ENCODE data around the gene ZNF579. TPM values are rescaled to one million over a fixed set of nuclear protein-coding genes. Genes with fewer than 3 reads are reported as not detected.

The ZNF579 gene
- total RNA-seq, 1 experiment from 2014 or later = 49.0 TPM

GRCh38 chr19:55611983-55612645 lies 31.5 kb upstream of the ZNF579 start:
- Histone ChIP-seq H3K36me3 (ENCODE audit: low read depth) (peaks cover 12% of the 10 kb centered on the region; the same call in 1 of the 2 replicates), H3K27ac (no peak overlapping the region), H3K4me3 (no peak overlapping the region), H3K79me2 (ENCODE audit: low read depth) (peaks cover 27% of the 10 kb centered on the region), H2AFZ (no peak overlapping the region), H3F3A (ENCODE audit: insufficient read depth, low read depth) (peaks cover 25% of the 10 kb centered on the region; the same call in 1 of the 2 replicates), H3K9me3 (ENCODE audit: insufficient read depth, low read depth) (no peaks in the 10 kb centered on the region), H4K20me1 (ENCODE audit: insufficient read depth) (peaks cover 43% of the 10 kb centered on the region), H3K9me2 (ENCODE audit: insufficient read depth) (no peaks in the 10 kb centered on the region), H3K4me2 (no peak overlapping the region), H3K27me3 (ENCODE audit: insufficient read depth, low read depth) (no peaks in the 10 kb centered on the region), H3K4me1 (replicated peaks; ENCODE audit: insufficient read depth) (no peaks in the 10 kb centered on the region; the same call in 1 of the 2 replicates)
- peak in 1 of 2 experiments; percentile 33 for DNase-seq
- ChIA-PET POLR2A (ENCODE audit: unreplicated experiment) (no interaction called here), CTCF (no interaction called here)
- no TSS peak for BruUV-seq (replicated peaks)
- TF ChIP-seq EZH2 (IDR thresholded peaks at IDR 0.05; ENCODE audit: low read depth) = no peak
- no peak for TF ChIP-seq CTCF (conservative IDR thresholded peaks at IDR 0.05)
- intact Hi-C loops (cut with micrococcal nuclease; ENCODE audit: unreplicated experiment) = no loop called here

- TF ChIP-seq CTCF (conservative IDR thresholded peaks at IDR 0.05) (no peak), EZH2 (IDR thresholded peaks at IDR 0.05; ENCODE audit: low read depth) (no peak)
- no peak overlapping the region for H3K4me2 ChIP-seq
- H3K4me3 ChIP-seq = no peak overlapping the region
- no TSS peak for BruUV-seq (replicated peaks)
- peaks cover 34% of the 10 kb centered on the region for H3K79me2 ChIP-seq (ENCODE audit: low read depth)
- no peak overlapping the region for H3K27ac ChIP-seq
- CTCF ChIA-PET = interaction anchor here (0.6 kb wide), 1 partner anchor 143 kb away, joined by 3 read pairs; no protein-coding TSS in a partner anchor
- no peaks in the 10 kb centered on the region for H3K27me3 ChIP-seq (ENCODE audit: insufficient read depth, low read depth)
- H4K20me1 ChIP-seq (ENCODE audit: insufficient read depth) = peaks cover 49% of the 10 kb centered on the region
- POLR2A ChIA-PET (ENCODE audit: unreplicated experiment) = no interaction called here
- H3K36me3 ChIP-seq (ENCODE audit: low read depth) = peaks cover 12% of the 10 kb centered on the region; the same call in 1 of the 2 replicates
- intact Hi-C loops (cut with micrococcal nuclease; ENCODE audit: unreplicated experiment) = no loop called here
- H3K9me2 ChIP-seq (ENCODE audit: insufficient read depth) = no peaks in the 10 kb centered on the region
- H3K4me1 ChIP-seq (replicated peaks; ENCODE audit: insufficient read depth) = peaks cover 6% of the 10 kb centered on the region
- no peak overlapping the region for H2AFZ ChIP-seq
- H3K9me3 ChIP-seq (ENCODE audit: insufficient read depth, low read depth) = no peaks in the 10 kb centered on the region
- no peak for DNase-seq
- H3F3A ChIP-seq (ENCODE audit: insufficient read depth, low read depth) = peaks cover 25% of the 10 kb centered on the region; the same call in 1 of the 2 replicates
Measured at GRCh38 chr19:55611300-55611982, 30.8 kb upstream of the ZNF579 start.

- Histone ChIP-seq H3K4me3 (no peak overlapping the region), H3K27ac (no peak overlapping the region), H3K79me2 (ENCODE audit: low read depth) (peaks cover 40% of the 10 kb centered on the region), H3K36me3 (ENCODE audit: low read depth) (peaks cover 12% of the 10 kb centered on the region; the same call in 1 of the 2 replicates), H3K27me3 (ENCODE audit: insufficient read depth, low read depth) (no peaks in the 10 kb centered on the region), H2AFZ (no peak overlapping the region), H3K4me2 (no peak overlapping the region), H3K9me3 (ENCODE audit: insufficient read depth, low read depth) (no peaks in the 10 kb centered on the region), H4K20me1 (ENCODE audit: insufficient read depth) (peaks cover 50% of the 10 kb centered on the region), H3K4me1 (replicated peaks; ENCODE audit: insufficient read depth) (peaks cover 10% of the 10 kb centered on the region), H3F3A (ENCODE audit: insufficient read depth, low read depth) (peaks cover 36% of the 10 kb centered on the region), H3K9me2 (ENCODE audit: insufficient read depth) (no peaks in the 10 kb centered on the region)
- no TSS peak for BruUV-seq (replicated peaks)
- ChIA-PET POLR2A (ENCODE audit: unreplicated experiment) (no interaction called here), CTCF (interaction anchor here (0.6 kb wide), 1 partner anchor 15 kb away, joined by 13 read pairs; the partner anchor contains the start of gene ZNF784)
- intact Hi-C loops (cut with micrococcal nuclease; ENCODE audit: unreplicated experiment) = no loop called here
- no peak for TF ChIP-seq CTCF (conservative IDR thresholded peaks at IDR 0.05)
- TF ChIP-seq EZH2 (IDR thresholded peaks at IDR 0.05; ENCODE audit: low read depth) = no peak
- DNase-seq = peak in 1 of 2 experiments; percentile 20
Measured at GRCh38 chr19:55609326-55609725, 28.7 kb upstream of the ZNF579 start.

Measured in PC-9 (cell line).